Measurements from ENCODE around the gene POLE2. TPM values are rescaled to one million over a fixed set of nuclear protein-coding genes. Genes with fewer than 3 reads are reported as not detected.
"Not testable (repeated sequence)": the region's sequence is repeated elsewhere in the genome, so short reads cannot be mapped to it uniquely, and the experiment has no call there.

POLE2 gene
- total and polyA plus RNA-seq, 7 donors = 0.46 to 2.3 (median 0.72) TPM; not detected in 1

- peak overlapping the region; percentile 96 for H3K27ac ChIP-seq
- peak overlapping the region; percentile 80 for H3K4me3 ChIP-seq
- no peaks in the 10 kb centered on the region for H3K27me3 ChIP-seq (ENCODE audit: insufficient read depth in 3 of 3, low read length in 2 of 3)
- 1 to 2% (median 1%) methylated on average over 11 of the region's 11 CpGs for WGBS, 3 donors
- no peaks in the 10 kb centered on the region for H3K9me3 ChIP-seq
- no peak for DNase-seq
- ATAC-seq = no peak
- TF ChIP-seq CTCF (IDR thresholded peaks at IDR 0.05) = no peak
- intact Hi-C loops (cut with DNase I) = loop anchor here (5.0 to 10.0 kb wide), 2 partner anchors 32 to 495 kb away; partner anchors contain the start of genes RPS29 (in 1 of the 2) and VCPKMT (in 1 of the 2)
- peaks cover 46% of the 10 kb centered on the region for H3K4me1 ChIP-seq
- H3K36me3 ChIP-seq (ENCODE audit: insufficient read depth in 1 of 2, low read depth in 1 of 2) = peaks cover 0 to 19% of the 10 kb centered on the region in 2 donors
These were observed 68.3 kb downstream of the POLE2 start for GRCh38 chr14:49619730-49620129.

GRCh38 chr14:49619273-49619672 lies 68.7 kb downstream of the POLE2 start:
- ATAC-seq; H3K27me3 ChIP-seq (ENCODE audit: insufficient read depth in 3 of 3, low read length in 2 of 3); intact Hi-C loops (cut with DNase I); H3K9me3 ChIP-seq; DNase-seq: not testable (repeated sequence)
- Histone ChIP-seq H3K4me3 (peak overlapping the region; percentile 80), H3K4me1 (peaks cover 44% of the 10 kb centered on the region), H3K36me3 (ENCODE audit: insufficient read depth in 1 of 2, low read depth in 1 of 2) (peaks cover 0 to 21% of the 10 kb centered on the region in 2 donors), H3K27ac (peak overlapping the region; percentile 96)
- WGBS, 3 donors = 68 to 74% (median 73%) methylated on average over 19 of the region's 19 CpGs

DNA sequence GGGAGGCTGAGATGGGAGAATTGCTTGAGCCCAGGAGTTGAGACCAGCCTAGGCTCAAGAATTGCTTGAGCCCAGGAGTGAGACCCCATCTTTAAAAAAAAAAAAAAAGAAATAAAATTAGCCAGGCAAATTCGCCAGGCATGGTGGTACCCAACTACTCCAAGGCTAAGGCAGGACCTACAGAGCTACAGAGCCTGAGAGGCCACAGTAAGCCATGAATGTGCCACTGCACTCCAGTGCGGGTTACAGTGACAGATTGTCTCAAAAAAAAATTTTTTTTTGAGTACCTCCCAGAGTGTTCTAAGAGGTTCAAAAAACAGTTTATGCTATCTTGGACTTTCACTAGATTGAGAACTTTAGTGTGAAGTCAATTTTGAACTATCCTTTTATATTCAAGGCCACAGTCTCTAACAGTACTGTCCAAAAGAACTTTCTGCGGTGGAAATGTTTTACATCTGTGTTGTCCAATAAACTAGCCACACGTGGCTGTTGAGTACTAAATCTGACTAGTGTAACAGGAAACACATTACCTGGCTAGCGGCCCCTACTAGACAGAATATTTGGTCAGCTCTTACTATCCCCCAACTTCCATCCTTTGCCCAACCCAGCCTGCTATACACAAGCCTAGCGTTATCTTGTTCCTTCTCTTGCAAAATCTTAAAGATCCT lies 70.0 kb downstream of the POLE2 start:
- TF ChIP-seq CTCF (IDR thresholded peaks at IDR 0.05) = no peak
- WGBS, 3 donors = 85 to 90% (median 89%) methylated on average over 6 of the region's 6 CpGs
- Histone ChIP-seq H3K36me3 (ENCODE audit: insufficient read depth in 1 of 2, low read depth in 1 of 2) (peaks cover 0 to 24% of the 10 kb centered on the region in 2 donors), H3K9me3 (no peaks in the 10 kb centered on the region), H3K4me3 (no peak overlapping the region), H3K27me3 (ENCODE audit: insufficient read depth in 3 of 3, low read length in 2 of 3) (no peaks in the 10 kb centered on the region), H3K4me1 (peaks cover 33% of the 10 kb centered on the region), H3K27ac (no peak overlapping the region)
- intact Hi-C loops (cut with DNase I) = no loop called here
- ATAC-seq (no peak), DNase-seq (no peak)

GRCh38 chr14:49615776-49616175 lies 72.2 kb downstream of the POLE2 start:
- TF ChIP-seq CTCF (IDR thresholded peaks at IDR 0.05) = no peak
- no peaks in the 10 kb centered on the region for H3K9me3 ChIP-seq
- peaks cover 0 to 24% of the 10 kb centered on the region in 2 donors for H3K36me3 ChIP-seq (ENCODE audit: insufficient read depth in 1 of 2, low read depth in 1 of 2)
- intact Hi-C loops (cut with DNase I) = no loop called here
- ATAC-seq (no peak), DNase-seq (no peak)
- H3K27me3 ChIP-seq (ENCODE audit: insufficient read depth in 3 of 3, low read length in 2 of 3) = no peaks in the 10 kb centered on the region
- WGBS, 3 donors = 92 to 97% (median 93%) methylated on average over 6 of the region's 6 CpGs
- H3K4me1 ChIP-seq = peaks cover 17% of the 10 kb centered on the region
- no peak overlapping the region for H3K4me3 ChIP-seq
- no peak overlapping the region for H3K27ac ChIP-seq

- intact Hi-C loops (cut with DNase I) = no loop called here
- no peak for ATAC-seq
- DNase-seq = no peak
- Histone ChIP-seq H3K36me3 (ENCODE audit: insufficient read depth in 1 of 2, low read depth in 1 of 2) (peaks cover 0 to 24% of the 10 kb centered on the region in 2 donors), H3K9me3 (no peaks in the 10 kb centered on the region), H3K4me1 (peaks cover 13% of the 10 kb centered on the region), H3K27ac (no peak overlapping the region), H3K27me3 (ENCODE audit: insufficient read depth in 3 of 3, low read length in 2 of 3) (no peaks in the 10 kb centered on the region), H3K4me3 (no peak overlapping the region)
- no peak for TF ChIP-seq CTCF (IDR thresholded peaks at IDR 0.05)
- 98 to 99% (median 98%) methylated on average over 2 of the region's 2 CpGs for WGBS, 3 donors
These were observed 73.8 kb downstream of the POLE2 start for GRCh38 chr14:49614196-49614595.

Data from psoas muscle (tissue), 8 donors.